Panc1 (cell line): ENCODE data around the gene PCK2. TPM values are rescaled to one million over a fixed set of nuclear protein-coding genes. Genes with fewer than 3 reads are reported as not detected.

Experiments used
- ATAC-seq: fragments of 200-7000 bp; cut with Tn5 transposase; 2 replicates; pipeline ENCODE4 v1.9.1; 2020; ENCODE audit warnings: mild to moderate bottlenecking, moderate library complexity
- BruUV-seq: library from RNA; stranded (reverse); fragments of 400-500 nt; replicated peaks from 2 replicates; lab custom pipeline; 2021; lab: Mats Ljungman, UMichigan
- CTCF ChIA-PET: fragments of 300-600 bp; sonication (Branson Sonifier 250); formaldehyde crosslinking; loops from one replicate; lab custom pipeline; 2022; ENCODE audit warnings: antibody characterized with exemption; lab: Charles Lee
- POLR2A ChIA-PET: fragments of 300-600 bp; sonication (Branson Sonifier 250); formaldehyde crosslinking; loops from one replicate; lab custom pipeline; 2022; ENCODE audit warnings: antibody characterized with exemption; lab: Charles Lee
- DNase-seq: peaks from one replicate; pipeline ENCODE4 v3.0.0-alpha.2; 2010; ENCODE audit warnings: low read depth, low spot score
- H3K27ac ChIP-seq: 2 replicates; pipeline ENCODE4 v1.5.1; 2011; ENCODE audit warnings: mild to moderate bottlenecking, low read length, inconsistent platforms
- H3K27me3 ChIP-seq: fragments of 200-500 bp; sonication (Bioruptor generic); 2 replicates; pipeline ENCODE4 v1.6.0; 2014; ENCODE audit warnings: low read length, inconsistent platforms; ENCODE audit not compliant: control insufficient read depth, insufficient read depth
- H3K36me3 ChIP-seq: fragments of 200-500 bp; sonication (Bioruptor generic); 2 replicates; pipeline ENCODE4 v1.5.1; 2014; ENCODE audit warnings: inconsistent platforms, mild to moderate bottlenecking, low read length, moderate library complexity; ENCODE audit not compliant: control insufficient read depth, insufficient read depth
- H3K4me1 ChIP-seq: 2 replicates; pipeline ENCODE4 v1.5.1; 2011; ENCODE audit warnings: inconsistent platforms, mild to moderate bottlenecking, low read length, moderate library complexity; ENCODE audit not compliant: control insufficient read depth, insufficient read depth
- H3K4me3 ChIP-seq, 2 experiments: 2 replicates each; pipeline ENCODE4 v1.5.1; 2011 to 2012; ENCODE audit warnings: low read depth in 2 of 2, low read length in 2 of 2, mild to moderate bottlenecking in 2 of 2, inconsistent platforms in 1 of 2, moderate library complexity in 1 of 2
- H3K9me3 ChIP-seq: fragments of 200-500 bp; sonication (Bioruptor generic); 2 replicates; pipeline ENCODE4 v1.5.1; 2014; ENCODE audit warnings: low read depth, mild to moderate bottlenecking, inconsistent platforms, low read length, moderate library complexity; ENCODE audit not compliant: control insufficient read depth, insufficient read depth
- POLR2AphosphoS5 ChIP-seq: IDR thresholded peaks from 2 replicates; pipeline ENCODE4 v1.6.1; 2012; ENCODE audit warnings: mild to moderate bottlenecking, low read depth, low read length, moderate library complexity
- SIN3A ChIP-seq: IDR thresholded peaks from 2 replicates; pipeline ENCODE4 v1.6.1; 2012; ENCODE audit warnings: low read depth, mild to moderate bottlenecking, low read length, moderate library complexity, borderline replicate concordance; ENCODE audit not compliant: insufficient read depth
- TCF7L2 ChIP-seq: IDR thresholded peaks from 2 replicates; pipeline ENCODE4 v1.6.1; 2011; ENCODE audit warnings: mild to moderate bottlenecking, low read depth, low read length, inconsistent platforms
- in situ Hi-C: cut with HindIII; loops from 2 replicates; pipeline ENCODE4 v1.10.0; 2016; ENCODE audit warnings: low sequenced_read_pairs, low pct_unique_long_range_greater_than_20kb
- intact Hi-C: fragments of 100-400 bp; cut with micrococcal nuclease; formaldehyde crosslinking; loops from one replicate; pipeline ENCODE4 v1.10.0; 2022; ENCODE audit not compliant: unreplicated experiment
- total RNA-seq: library from RNA; stranded (reverse); gene quantifications from one replicate; pipeline ENCODE4 v1.2.1, GENCODE V29; 2021; ENCODE audit not compliant: unreplicated experiment
- TF ChIP-seq, protein P1 (sequence below): fragments of 450-650 bp; IDR thresholded peaks from 2 replicates; pipeline ENCODE4 v1.5.1; 2017; ENCODE audit warnings: mild to moderate bottlenecking
- TF ChIP-seq, protein P2 (sequence below), 2 experiments: IDR thresholded peaks; 2 replicates each; pipeline ENCODE4 v1.6.1; 2011 to 2012; ENCODE audit warnings: low read depth in 2 of 2, control low read depth in 1 of 2, low read length in 1 of 2, mild to moderate bottlenecking in 1 of 2, moderate library complexity in 1 of 2; ENCODE audit not compliant: insufficient read depth in 1 of 2

The PCK2 gene
- total RNA-seq, 1 experiment from 2014 or later, result 24.5 TPM

DNA sequence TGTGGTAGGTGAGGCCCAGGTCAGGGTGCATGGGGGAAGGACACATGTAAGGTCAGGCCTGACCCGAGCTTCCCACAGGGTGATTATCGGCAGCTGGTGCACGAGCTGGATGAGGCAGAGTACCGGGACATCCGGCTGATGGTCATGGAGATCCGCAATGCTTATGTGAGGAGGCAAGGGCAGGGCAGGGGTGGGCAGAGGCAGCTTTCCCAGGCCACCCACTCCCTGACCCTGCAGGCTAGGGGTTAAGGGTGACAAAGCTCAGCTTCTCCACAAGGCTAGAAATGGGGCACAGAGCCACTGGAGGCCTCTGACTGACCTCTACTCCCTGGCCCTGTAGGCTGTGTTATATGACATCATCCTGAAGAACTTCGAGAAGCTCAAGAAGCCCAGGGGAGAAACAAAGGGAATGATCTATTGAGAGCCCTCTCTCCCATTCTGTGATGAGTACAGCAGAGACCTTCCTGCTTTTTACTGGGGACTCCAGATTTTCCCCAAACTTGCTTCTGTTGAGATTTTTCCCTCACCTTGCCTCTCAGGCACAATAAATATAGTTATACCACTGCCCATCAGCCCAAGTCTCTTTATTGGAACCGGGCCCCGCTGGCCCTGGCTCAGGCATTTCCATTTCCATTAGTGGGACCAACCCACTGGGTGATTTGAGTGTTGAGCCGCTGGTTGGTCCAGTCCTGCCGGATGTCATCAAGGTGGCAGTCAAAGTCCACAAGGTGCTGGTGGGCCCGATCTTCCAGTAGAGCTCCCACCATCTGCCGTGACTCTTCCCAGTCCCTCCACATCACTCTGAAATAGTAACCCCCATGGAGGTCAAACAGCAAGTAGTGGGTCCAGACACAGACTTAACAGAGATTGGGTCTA lies 44.5 kb downstream of the PCK2 start:
- Histone ChIP-seq H3K27me3 (no peaks in the 10 kb centered on the region), H3K27ac (peak overlapping the region; percentile 62), H3K9me3 (no peaks in the 10 kb centered on the region), H3K36me3 (no peaks in the 10 kb centered on the region; the same call in 1 of the 2 replicates), H3K4me3 (no peak overlapping the region), H3K4me1 (peaks cover 30% of the 10 kb centered on the region)
- intact Hi-C loops (no loop called here), in situ Hi-C loops (no loop called here)
- TF ChIP-seq TCF7L2 (no peak), POLR2AphosphoS5 (no peak), SIN3A (no peak)
- TF ChIP-seq, protein P1, sequence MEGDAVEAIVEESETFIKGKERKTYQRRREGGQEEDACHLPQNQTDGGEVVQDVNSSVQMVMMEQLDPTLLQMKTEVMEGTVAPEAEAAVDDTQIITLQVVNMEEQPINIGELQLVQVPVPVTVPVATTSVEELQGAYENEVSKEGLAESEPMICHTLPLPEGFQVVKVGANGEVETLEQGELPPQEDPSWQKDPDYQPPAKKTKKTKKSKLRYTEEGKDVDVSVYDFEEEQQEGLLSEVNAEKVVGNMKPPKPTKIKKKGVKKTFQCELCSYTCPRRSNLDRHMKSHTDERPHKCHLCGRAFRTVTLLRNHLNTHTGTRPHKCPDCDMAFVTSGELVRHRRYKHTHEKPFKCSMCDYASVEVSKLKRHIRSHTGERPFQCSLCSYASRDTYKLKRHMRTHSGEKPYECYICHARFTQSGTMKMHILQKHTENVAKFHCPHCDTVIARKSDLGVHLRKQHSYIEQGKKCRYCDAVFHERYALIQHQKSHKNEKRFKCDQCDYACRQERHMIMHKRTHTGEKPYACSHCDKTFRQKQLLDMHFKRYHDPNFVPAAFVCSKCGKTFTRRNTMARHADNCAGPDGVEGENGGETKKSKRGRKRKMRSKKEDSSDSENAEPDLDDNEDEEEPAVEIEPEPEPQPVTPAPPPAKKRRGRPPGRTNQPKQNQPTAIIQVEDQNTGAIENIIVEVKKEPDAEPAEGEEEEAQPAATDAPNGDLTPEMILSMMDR, result no peak
- TF ChIP-seq, protein P2, sequence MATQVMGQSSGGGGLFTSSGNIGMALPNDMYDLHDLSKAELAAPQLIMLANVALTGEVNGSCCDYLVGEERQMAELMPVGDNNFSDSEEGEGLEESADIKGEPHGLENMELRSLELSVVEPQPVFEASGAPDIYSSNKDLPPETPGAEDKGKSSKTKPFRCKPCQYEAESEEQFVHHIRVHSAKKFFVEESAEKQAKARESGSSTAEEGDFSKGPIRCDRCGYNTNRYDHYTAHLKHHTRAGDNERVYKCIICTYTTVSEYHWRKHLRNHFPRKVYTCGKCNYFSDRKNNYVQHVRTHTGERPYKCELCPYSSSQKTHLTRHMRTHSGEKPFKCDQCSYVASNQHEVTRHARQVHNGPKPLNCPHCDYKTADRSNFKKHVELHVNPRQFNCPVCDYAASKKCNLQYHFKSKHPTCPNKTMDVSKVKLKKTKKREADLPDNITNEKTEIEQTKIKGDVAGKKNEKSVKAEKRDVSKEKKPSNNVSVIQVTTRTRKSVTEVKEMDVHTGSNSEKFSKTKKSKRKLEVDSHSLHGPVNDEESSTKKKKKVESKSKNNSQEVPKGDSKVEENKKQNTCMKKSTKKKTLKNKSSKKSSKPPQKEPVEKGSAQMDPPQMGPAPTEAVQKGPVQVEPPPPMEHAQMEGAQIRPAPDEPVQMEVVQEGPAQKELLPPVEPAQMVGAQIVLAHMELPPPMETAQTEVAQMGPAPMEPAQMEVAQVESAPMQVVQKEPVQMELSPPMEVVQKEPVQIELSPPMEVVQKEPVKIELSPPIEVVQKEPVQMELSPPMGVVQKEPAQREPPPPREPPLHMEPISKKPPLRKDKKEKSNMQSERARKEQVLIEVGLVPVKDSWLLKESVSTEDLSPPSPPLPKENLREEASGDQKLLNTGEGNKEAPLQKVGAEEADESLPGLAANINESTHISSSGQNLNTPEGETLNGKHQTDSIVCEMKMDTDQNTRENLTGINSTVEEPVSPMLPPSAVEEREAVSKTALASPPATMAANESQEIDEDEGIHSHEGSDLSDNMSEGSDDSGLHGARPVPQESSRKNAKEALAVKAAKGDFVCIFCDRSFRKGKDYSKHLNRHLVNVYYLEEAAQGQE (IDR thresholded peaks at IDR 0.05; ENCODE audit: insufficient read depth in 1 of 2, low read depth in 2 of 2, low read length in 1 of 2), result no peak
- POLR2A ChIA-PET, result interaction anchor here (0.5 kb wide), 1 partner anchor 298 kb away, joined by 3 read pairs; no protein-coding TSS in a partner anchor
- CTCF ChIA-PET, result no interaction called here
- no peak for DNase-seq
- no peak for ATAC-seq
- BruUV-seq, result TSS peak; percentile 97

DNA sequence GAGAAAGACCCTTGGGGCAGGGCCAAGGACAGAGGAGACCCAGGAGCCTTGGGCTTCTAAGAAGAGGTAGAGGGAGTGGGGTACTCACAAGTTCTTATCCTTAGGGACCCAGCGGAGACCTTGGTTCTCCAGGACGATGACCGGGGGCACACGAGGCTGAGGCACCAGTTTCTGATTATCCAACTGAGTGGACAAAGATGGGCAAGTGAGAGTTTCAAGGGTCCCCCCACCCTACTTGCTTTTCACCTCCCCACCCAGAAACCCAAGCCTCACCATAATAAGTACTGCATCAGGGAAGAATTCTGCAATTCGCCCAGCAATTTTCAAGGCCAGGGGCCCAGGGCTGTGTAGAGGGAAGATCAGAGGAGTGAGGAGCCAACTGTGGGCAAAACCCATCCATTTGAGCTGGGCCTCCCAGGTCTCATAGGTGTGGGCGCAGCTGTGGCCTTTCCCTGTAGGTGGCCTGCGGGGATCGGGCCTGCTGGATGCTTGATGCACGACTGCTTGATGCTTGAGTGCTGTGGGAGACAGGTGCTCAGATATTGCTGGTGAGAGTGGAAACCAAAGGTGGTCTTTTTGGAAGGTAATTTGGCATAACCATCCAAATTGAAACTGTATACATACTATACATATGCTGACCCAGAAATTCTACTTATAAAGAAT lies 45.3 kb downstream of the PCK2 start:
- no peaks in the 10 kb centered on the region for H3K27me3 ChIP-seq
- DNase-seq, result no peak
- intact Hi-C loops, result no loop called here
- CTCF ChIA-PET, result no interaction called here
- POLR2A ChIA-PET, result no interaction called here
- ATAC-seq, result no peak
- H3K4me1 ChIP-seq, result peaks cover 30% of the 10 kb centered on the region
- peak overlapping the region; percentile 62 for H3K27ac ChIP-seq
- in situ Hi-C loops, result no loop called here
- H3K36me3 ChIP-seq, result no peaks in the 10 kb centered on the region; the same call in 1 of the 2 replicates
- H3K9me3 ChIP-seq, result no peaks in the 10 kb centered on the region
- H3K4me3 ChIP-seq, result peak overlapping the region; percentile 81 to 92
- no TSS peak for BruUV-seq
- TF ChIP-seq SIN3A, result no peak
- no peak for TF ChIP-seq TCF7L2
